Measurements from ENCODE around the gene PIWIL1.

Gene PIWIL1

GRCh38 chr12:130394906-130395305, 57.2 kb downstream of the PIWIL1 start:
- Histone ChIP-seq H2BK15ac (replicated peaks; ENCODE audit: low read depth) (no peak overlapping the region), H3K27ac (ENCODE audit: low read depth, low read length) (no peak overlapping the region), H3K23ac (ENCODE audit: low read length) (no peak overlapping the region), H3K18ac (ENCODE audit: low read length) (no peak overlapping the region), H4K5ac (ENCODE audit: low read length) (no peak overlapping the region), H2BK5ac (ENCODE audit: low read length) (no peak overlapping the region), H4K8ac (ENCODE audit: low read depth, low read length) (no peak overlapping the region), H3K4me1 (ENCODE audit: control insufficient read depth, low read depth, low read length) (no peaks in the 10 kb centered on the region), H3K27me3 (ENCODE audit: insufficient read depth, low read length, poor library complexity) (no peaks in the 10 kb centered on the region), H3K56ac (ENCODE audit: low read length) (no peak overlapping the region), H3K4ac (ENCODE audit: low read depth, low read length) (no peak overlapping the region), H2AK5ac (ENCODE audit: low read length) (no peak overlapping the region), H3K36me3 (ENCODE audit: control insufficient read depth, insufficient read depth, low read length) (no peaks in the 10 kb centered on the region), H3K4me3 (ENCODE audit: low read length) (no peak overlapping the region), H2BK120ac (ENCODE audit: low read depth, low read length) (no peak overlapping the region), H3K79me2 (ENCODE audit: control insufficient read depth, insufficient read depth, low read length) (no peaks in the 10 kb centered on the region), H3K4me2 (ENCODE audit: low read length) (no peak overlapping the region), H3K79me1 (ENCODE audit: low read length) (no peaks in the 10 kb centered on the region), H3K9ac (ENCODE audit: low read length) (no peak overlapping the region)
- no CpG with 5 or more reads among the region's 4 CpGs for WGBS (ENCODE audit: extremely low coverage, insufficient coverage, low lambda C conversion rate)
- peak; percentile 11 for DNase-seq

DNA sequence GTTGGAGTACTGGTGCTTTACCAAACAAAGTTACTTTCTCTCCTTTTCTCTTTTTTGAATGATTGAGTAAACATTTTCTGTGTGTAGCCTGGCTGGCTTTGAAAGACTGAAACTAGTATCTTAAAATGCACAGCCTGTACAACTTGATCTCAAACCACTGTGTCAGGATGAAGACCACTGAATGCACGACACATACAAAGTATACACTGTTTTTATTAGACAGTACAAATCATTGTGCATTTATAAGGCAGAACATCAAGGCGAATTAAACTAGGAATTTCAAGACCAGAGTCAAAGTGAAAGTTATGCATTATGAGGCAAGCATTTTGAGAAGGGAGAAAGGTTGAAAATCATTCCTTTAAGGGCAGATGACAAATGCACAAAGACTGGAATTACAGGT, 59.0 kb downstream of the PIWIL1 start:
- H2BK15ac ChIP-seq (replicated peaks; ENCODE audit: low read depth): no peak overlapping the region
- no peak overlapping the region for H2BK120ac ChIP-seq (ENCODE audit: low read depth, low read length)
- no peaks in the 10 kb centered on the region for H3K79me2 ChIP-seq (ENCODE audit: control insufficient read depth, insufficient read depth, low read length)
- no peak overlapping the region for H3K27ac ChIP-seq (ENCODE audit: low read depth, low read length)
- no peak overlapping the region for H4K5ac ChIP-seq (ENCODE audit: low read length)
- no peaks in the 10 kb centered on the region for H3K27me3 ChIP-seq (ENCODE audit: insufficient read depth, low read length, poor library complexity)
- H3K79me1 ChIP-seq (ENCODE audit: low read length): no peaks in the 10 kb centered on the region
- H4K8ac ChIP-seq (ENCODE audit: low read depth, low read length): no peak overlapping the region
- WGBS (ENCODE audit: extremely low coverage, insufficient coverage, low lambda C conversion rate): no CpG with 5 or more reads among the region's 2 CpGs
- H3K56ac ChIP-seq (ENCODE audit: low read length): no peak overlapping the region
- H3K4me2 ChIP-seq (ENCODE audit: low read length): no peak overlapping the region
- no peaks in the 10 kb centered on the region for H3K4me1 ChIP-seq (ENCODE audit: control insufficient read depth, low read depth, low read length)
- no peak for DNase-seq
- no peak overlapping the region for H3K23ac ChIP-seq (ENCODE audit: low read length)
- no peak overlapping the region for H3K9ac ChIP-seq (ENCODE audit: low read length)
- no peak overlapping the region for H3K4me3 ChIP-seq (ENCODE audit: low read length)
- no peak overlapping the region for H3K18ac ChIP-seq (ENCODE audit: low read length)
- no peaks in the 10 kb centered on the region for H3K36me3 ChIP-seq (ENCODE audit: control insufficient read depth, insufficient read depth, low read length)
- no peak overlapping the region for H2AK5ac ChIP-seq (ENCODE audit: low read length)
- no peak overlapping the region for H3K4ac ChIP-seq (ENCODE audit: low read depth, low read length)
- no peak overlapping the region for H2BK5ac ChIP-seq (ENCODE audit: low read length)

DNA sequence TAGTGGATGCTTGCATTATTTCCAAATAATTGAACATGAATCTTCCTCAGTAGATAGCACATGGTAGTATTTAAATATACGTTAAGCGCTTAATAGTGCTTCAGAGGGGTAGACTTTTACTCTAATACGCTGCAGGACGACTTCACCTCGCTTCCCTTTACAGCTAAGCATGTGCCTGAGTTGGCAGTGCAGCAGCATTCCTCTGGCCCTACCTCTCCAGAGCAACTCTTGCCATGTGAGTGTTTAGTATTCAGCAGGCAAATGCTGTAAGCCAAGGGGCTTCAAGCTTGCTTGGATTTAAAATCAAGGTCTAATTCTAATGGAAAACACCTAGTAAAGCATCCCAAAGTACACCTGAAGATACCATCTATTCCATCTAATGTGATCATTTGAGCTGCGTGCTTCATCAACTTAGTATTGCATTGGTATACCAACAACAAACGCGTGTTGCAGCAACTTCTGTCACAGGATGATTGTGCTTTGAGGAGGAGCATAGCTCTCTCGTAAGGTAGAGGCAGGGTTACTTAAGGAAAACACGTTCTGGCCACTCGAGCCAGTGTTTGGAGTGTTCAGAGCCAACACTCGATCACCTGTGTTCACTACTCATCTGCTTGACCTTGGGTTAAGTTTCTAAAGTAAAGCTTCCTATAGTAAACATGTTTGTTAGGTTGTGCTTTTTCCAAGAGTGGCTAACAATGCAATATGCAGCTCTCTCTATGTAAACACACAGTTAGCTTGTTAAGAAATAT, 60.6 kb downstream of the PIWIL1 start:
- no CpG with 5 or more reads among the region's 12 CpGs for WGBS (ENCODE audit: extremely low coverage, insufficient coverage, low lambda C conversion rate)

DNA sequence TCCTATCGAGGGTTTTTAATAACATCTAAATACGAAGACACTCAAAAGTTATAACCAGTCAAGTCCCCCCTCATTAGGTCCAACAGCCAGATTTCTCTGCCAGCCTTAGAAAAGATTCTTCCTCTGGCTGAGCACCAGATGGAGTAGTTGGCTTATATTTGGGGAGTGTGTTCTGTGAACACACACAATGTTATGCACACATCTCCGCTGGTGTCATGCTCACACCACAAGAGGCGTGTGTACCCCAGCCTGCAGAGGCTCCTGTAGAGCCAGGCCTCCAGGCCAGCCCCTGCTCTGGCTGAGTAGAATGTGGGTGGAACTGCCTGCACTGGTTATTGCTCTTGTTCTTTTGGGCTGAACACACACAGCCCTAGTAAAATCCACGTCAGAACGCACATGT, 64.0 kb downstream of the PIWIL1 start:
- Histone ChIP-seq H3K79me1 (ENCODE audit: low read length) (no peaks in the 10 kb centered on the region), H3K4me2 (ENCODE audit: low read length) (no peak overlapping the region), H2BK15ac (replicated peaks; ENCODE audit: low read depth) (no peak overlapping the region), H4K8ac (ENCODE audit: low read depth, low read length) (no peak overlapping the region), H3K4ac (ENCODE audit: low read depth, low read length) (no peak overlapping the region), H3K27me3 (ENCODE audit: insufficient read depth, low read length, poor library complexity) (no peaks in the 10 kb centered on the region), H3K18ac (ENCODE audit: low read length) (no peak overlapping the region), H2BK5ac (ENCODE audit: low read length) (no peak overlapping the region), H3K4me3 (ENCODE audit: low read length) (no peak overlapping the region), H3K79me2 (ENCODE audit: control insufficient read depth, insufficient read depth, low read length) (no peaks in the 10 kb centered on the region), H3K27ac (ENCODE audit: low read depth, low read length) (no peak overlapping the region), H3K9ac (ENCODE audit: low read length) (no peak overlapping the region), H4K5ac (ENCODE audit: low read length) (no peak overlapping the region), H2AK5ac (ENCODE audit: low read length) (no peak overlapping the region), H3K23ac (ENCODE audit: low read length) (no peak overlapping the region), H3K4me1 (ENCODE audit: control insufficient read depth, low read depth, low read length) (no peaks in the 10 kb centered on the region), H3K56ac (ENCODE audit: low read length) (peak overlapping the region; percentile 10), H3K36me3 (ENCODE audit: control insufficient read depth, insufficient read depth, low read length) (no peaks in the 10 kb centered on the region), H2BK120ac (ENCODE audit: low read depth, low read length) (no peak overlapping the region)
- WGBS (ENCODE audit: extremely low coverage, insufficient coverage, low lambda C conversion rate): no CpG with 5 or more reads among the region's 6 CpGs
- peak; percentile 71 for DNase-seq

More for the DNA sequence above, 60.6 kb downstream of the PIWIL1 start:
- no peak for DNase-seq
- H3K56ac ChIP-seq (ENCODE audit: low read length): no peak overlapping the region
- no peak overlapping the region for H3K4me2 ChIP-seq (ENCODE audit: low read length)
- H3K36me3 ChIP-seq (ENCODE audit: control insufficient read depth, insufficient read depth, low read length): no peaks in the 10 kb centered on the region
- H3K9ac ChIP-seq (ENCODE audit: low read length): no peak overlapping the region
- H3K79me1 ChIP-seq (ENCODE audit: low read length): no peaks in the 10 kb centered on the region
- no peaks in the 10 kb centered on the region for H3K79me2 ChIP-seq (ENCODE audit: control insufficient read depth, insufficient read depth, low read length)
- no peak overlapping the region for H3K4ac ChIP-seq (ENCODE audit: low read depth, low read length)
- no peak overlapping the region for H2BK5ac ChIP-seq (ENCODE audit: low read length)
- no peak overlapping the region for H4K5ac ChIP-seq (ENCODE audit: low read length)
- H4K8ac ChIP-seq (ENCODE audit: low read depth, low read length): no peak overlapping the region
- no peak overlapping the region for H2AK5ac ChIP-seq (ENCODE audit: low read length)
- no peaks in the 10 kb centered on the region for H3K4me1 ChIP-seq (ENCODE audit: control insufficient read depth, low read depth, low read length)
- H3K27me3 ChIP-seq (ENCODE audit: insufficient read depth, low read length, poor library complexity): no peaks in the 10 kb centered on the region
- no peak overlapping the region for H2BK15ac ChIP-seq (replicated peaks; ENCODE audit: low read depth)
- no peak overlapping the region for H3K27ac ChIP-seq (ENCODE audit: low read depth, low read length)
- no peak overlapping the region for H3K18ac ChIP-seq (ENCODE audit: low read length)
- H2BK120ac ChIP-seq (ENCODE audit: low read depth, low read length): no peak overlapping the region
- no peak overlapping the region for H3K4me3 ChIP-seq (ENCODE audit: low read length)
- no peak overlapping the region for H3K23ac ChIP-seq (ENCODE audit: low read length)

DNA sequence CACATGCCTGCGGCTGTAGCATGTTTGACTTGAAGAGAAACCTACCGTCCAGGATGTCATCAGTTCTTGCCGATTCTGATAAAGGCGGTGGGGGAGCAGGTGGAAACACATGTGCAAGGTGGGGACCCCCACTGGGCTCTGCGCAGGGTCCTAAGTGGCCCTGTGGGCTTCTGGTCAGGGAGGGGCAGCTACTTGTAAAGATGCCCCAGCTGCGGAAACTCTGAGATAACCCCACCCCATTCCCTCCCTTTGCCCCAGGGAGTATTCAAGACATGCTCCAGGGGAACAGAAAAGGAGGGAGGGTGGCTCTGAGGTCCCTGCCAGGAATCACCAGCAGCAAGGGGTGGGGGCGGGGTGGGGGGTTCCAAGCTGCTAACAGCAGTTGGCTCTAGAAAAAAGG, 67.6 kb downstream of the PIWIL1 start:
- Histone ChIP-seq H3K4me2 (ENCODE audit: low read length) (no peak overlapping the region), H3K36me3 (ENCODE audit: control insufficient read depth, insufficient read depth, low read length) (no peaks in the 10 kb centered on the region), H3K27me3 (ENCODE audit: insufficient read depth, low read length, poor library complexity) (no peaks in the 10 kb centered on the region), H3K56ac (ENCODE audit: low read length) (no peak overlapping the region), H2BK15ac (replicated peaks; ENCODE audit: low read depth) (no peak overlapping the region), H3K4me3 (ENCODE audit: low read length) (no peak overlapping the region), H3K9ac (ENCODE audit: low read length) (no peak overlapping the region), H3K23ac (ENCODE audit: low read length) (no peak overlapping the region), H3K18ac (ENCODE audit: low read length) (no peak overlapping the region), H3K27ac (ENCODE audit: low read depth, low read length) (no peak overlapping the region), H4K8ac (ENCODE audit: low read depth, low read length) (no peak overlapping the region), H4K5ac (ENCODE audit: low read length) (no peak overlapping the region), H3K4me1 (ENCODE audit: control insufficient read depth, low read depth, low read length) (no peaks in the 10 kb centered on the region), H3K79me2 (ENCODE audit: control insufficient read depth, insufficient read depth, low read length) (no peaks in the 10 kb centered on the region), H3K4ac (ENCODE audit: low read depth, low read length) (no peak overlapping the region), H2BK120ac (ENCODE audit: low read depth, low read length) (no peak overlapping the region), H2AK5ac (ENCODE audit: low read length) (no peak overlapping the region), H2BK5ac (ENCODE audit: low read length) (no peak overlapping the region), H3K79me1 (ENCODE audit: low read length) (no peaks in the 10 kb centered on the region)
- peak; percentile 8 for DNase-seq
- no CpG with 5 or more reads among the region's 7 CpGs for WGBS (ENCODE audit: extremely low coverage, insufficient coverage, low lambda C conversion rate)

DNA sequence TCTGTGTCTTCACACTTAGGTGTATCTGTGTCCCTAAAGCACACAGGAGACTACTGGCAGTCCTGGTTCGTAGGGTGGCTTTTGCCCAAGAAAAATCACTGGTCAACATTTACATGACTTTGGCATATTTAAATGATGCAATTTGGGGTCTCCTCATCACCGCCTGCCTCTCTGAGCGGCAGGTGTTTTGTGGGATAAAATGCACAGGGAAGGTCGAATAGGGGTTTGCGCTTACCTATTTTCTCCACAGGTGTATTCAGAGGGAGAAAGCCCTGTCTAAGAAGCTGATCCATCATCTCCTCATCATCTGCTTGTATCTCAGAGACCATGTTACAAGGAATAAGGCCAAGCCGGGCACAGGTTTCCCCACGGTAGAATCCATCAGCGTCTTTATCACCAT, 74.7 kb downstream of the PIWIL1 start:
- no peak for DNase-seq
- Histone ChIP-seq H2AK5ac (ENCODE audit: low read length) (no peak overlapping the region), H3K79me1 (ENCODE audit: low read length) (no peaks in the 10 kb centered on the region), H2BK5ac (ENCODE audit: low read length) (no peak overlapping the region), H3K23ac (ENCODE audit: low read length) (no peak overlapping the region), H3K4me3 (ENCODE audit: low read length) (no peak overlapping the region), H3K4ac (ENCODE audit: low read depth, low read length) (no peak overlapping the region), H3K4me1 (ENCODE audit: control insufficient read depth, low read depth, low read length) (no peaks in the 10 kb centered on the region), H3K27me3 (ENCODE audit: insufficient read depth, low read length, poor library complexity) (no peaks in the 10 kb centered on the region), H3K9ac (ENCODE audit: low read length) (no peak overlapping the region), H4K5ac (ENCODE audit: low read length) (no peak overlapping the region), H2BK15ac (replicated peaks; ENCODE audit: low read depth) (no peak overlapping the region), H3K79me2 (ENCODE audit: control insufficient read depth, insufficient read depth, low read length) (no peaks in the 10 kb centered on the region), H3K27ac (ENCODE audit: low read depth, low read length) (no peak overlapping the region), H3K18ac (ENCODE audit: low read length) (no peak overlapping the region), H2BK120ac (ENCODE audit: low read depth, low read length) (no peak overlapping the region), H3K4me2 (ENCODE audit: low read length) (no peak overlapping the region), H4K8ac (ENCODE audit: low read depth, low read length) (no peak overlapping the region), H3K36me3 (ENCODE audit: control insufficient read depth, insufficient read depth, low read length) (peaks cover 1% of the 10 kb centered on the region), H3K56ac (ENCODE audit: low read length) (no peak overlapping the region)
- no CpG with 5 or more reads among the region's 8 CpGs for WGBS (ENCODE audit: extremely low coverage, insufficient coverage, low lambda C conversion rate)

Measured in mesendoderm (in vitro differentiated cells).